HepG2 (cell line): Measurements from ENCODE around the gene NDUFS5.

ENCODE experiments used
- BCL6 ChIP-seq: IDR thresholded peaks from 2 replicates; pipeline ENCODE4 v1.6.1; 2016; ENCODE audit warnings: missing genetic modification reagents, missing compliant biosample characterization
- BRCA1 ChIP-seq: sonication (generic); formaldehyde crosslinking; IDR thresholded peaks from 2 replicates; pipeline ENCODE4 v1.4.0; 2020; ENCODE audit warnings: missing genetic modification reagents
- CTCF ChIP-seq: sonication (generic); formaldehyde crosslinking; IDR thresholded peaks from 2 replicates; pipeline ENCODE4 v1.5.0; 2020; ENCODE audit warnings: mild to moderate bottlenecking, missing genetic modification reagents, moderate library complexity
- GABPA ChIP-seq, 2 experiments: IDR thresholded peaks; 2 replicates each; pipeline ENCODE4 v1.6.1; 2011 to 2016; ENCODE audit warnings: low read depth in 2 of 2, low read length in 1 of 2, missing biosample characterization in 1 of 2, missing genetic modification characterization in 1 of 2
- HMGA1 ChIP-seq: sonication (generic); formaldehyde crosslinking; conservative IDR thresholded peaks from 2 replicates; pipeline ENCODE4 v1.4.0; 2020; ENCODE audit warnings: missing genetic modification reagents
- HOXA3 ChIP-seq: sonication (generic); formaldehyde crosslinking; IDR thresholded peaks from 2 replicates; pipeline ENCODE4 v1.5.0; 2020; ENCODE audit warnings: missing genetic modification reagents
- MTA1 ChIP-seq: sonication (generic); formaldehyde crosslinking; IDR thresholded peaks from 2 replicates; pipeline ENCODE4 v1.4.0; 2020; ENCODE audit warnings: missing genetic modification reagents, mild to moderate bottlenecking, borderline replicate concordance
- PAXIP1 ChIP-seq: sonication (generic); formaldehyde crosslinking; conservative IDR thresholded peaks from 2 replicates; pipeline ENCODE4 v1.4.0; 2020; ENCODE audit warnings: mild to moderate bottlenecking, missing genetic modification reagents, moderate library complexity
- POLR2AphosphoS2 ChIP-seq: IDR thresholded peaks from 2 replicates; pipeline ENCODE4 v1.6.1; 2011; ENCODE audit warnings: low read depth, low read length, improper control_type of control experiment
- TARDBP ChIP-seq: sonication (generic); formaldehyde crosslinking; IDR thresholded peaks from 2 replicates; pipeline ENCODE4 v1.8.0; 2022; ENCODE audit warnings: mild to moderate bottlenecking, missing genetic modification reagents
- ZBTB10 ChIP-seq: sonication (generic); formaldehyde crosslinking; IDR thresholded peaks from 2 replicates; pipeline ENCODE4 v1.4.0; 2020; ENCODE audit warnings: missing genetic modification reagents, borderline replicate concordance
- ZNF24 ChIP-seq: fragments of 450-650 bp; IDR thresholded peaks from 2 replicates; pipeline ENCODE4 v1.6.1; 2017; ENCODE audit warnings: antibody characterized with exemption, mild to moderate bottlenecking
- ZNF274 ChIP-seq: sonication (generic); formaldehyde crosslinking; IDR thresholded peaks from 2 replicates; pipeline ENCODE4 v1.5.1; 2020; ENCODE audit warnings: mild to moderate bottlenecking, missing genetic modification reagents

GRCh38 chr1:39076799-39077148 lies 50.6 kb downstream of the NDUFS5 start:
- no peak for TF ChIP-seq TARDBP (CRISPR knock-in tag)
- TF ChIP-seq MTA1 (CRISPR knock-in tag), result no peak
- TF ChIP-seq BCL6, result no peak
- no peak for TF ChIP-seq POLR2AphosphoS2
- no peak for TF ChIP-seq BRCA1
- TF ChIP-seq HMGA1 (CRISPR knock-in tag), result no peak
- no peak for TF ChIP-seq ZNF24
- TF ChIP-seq ZNF274 (CRISPR knock-in tag), result no peak
- no peak for TF ChIP-seq CTCF (CRISPR knock-in tag)
- TF ChIP-seq HOXA3 (CRISPR knock-in tag), result no peak
- TF ChIP-seq GABPA (IDR thresholded peaks at IDR 0.05; ENCODE audit: low read depth, low read length), result no peak
- no peak for TF ChIP-seq GABPA (CRISPR knock-in tag; IDR thresholded peaks at IDR 0.05; ENCODE audit: low read depth)
- TF ChIP-seq ZBTB10 (CRISPR knock-in tag), result no peak
- TF ChIP-seq PAXIP1 (CRISPR knock-in tag), result no peak
